Measurements from ENCODE around the gene KRT85. TPM values are rescaled to one million over a fixed set of nuclear protein-coding genes. Genes with fewer than 3 reads are reported as not detected.

Gene KRT85
- total RNA-seq, 1 donor from 2014 or later, result not detected

DNA sequence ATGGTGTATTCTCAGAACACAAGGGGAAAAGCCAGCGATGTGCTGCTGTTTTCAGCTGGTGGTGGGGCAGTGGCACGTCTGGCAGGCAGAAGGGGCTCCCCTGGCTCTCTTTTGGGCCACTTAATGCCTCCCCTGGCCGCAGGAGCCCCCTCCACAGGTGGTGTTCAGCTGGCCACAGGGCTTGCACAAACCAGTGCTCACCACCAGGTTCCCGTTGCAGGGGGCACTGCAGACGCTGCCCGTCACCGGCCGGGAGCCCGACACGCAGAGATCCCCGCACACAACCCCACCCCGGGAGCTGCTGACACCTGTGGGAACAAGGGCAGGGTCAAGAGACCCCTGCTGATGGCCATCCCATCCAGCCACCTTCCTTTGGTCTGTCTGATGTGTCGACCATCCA is 52.8 kb downstream of the KRT85 start:
- Histone ChIP-seq H2AFZ (ENCODE audit: low read depth, low read length) (no peak overlapping the region), H3K27me3 (ENCODE audit: insufficient read depth, low read length) (peaks cover 20% of the 10 kb centered on the region), H3K4me1 (ENCODE audit: insufficient read depth, low read length) (no peaks in the 10 kb centered on the region), H3K79me2 (ENCODE audit: insufficient read depth, low read length) (no peaks in the 10 kb centered on the region), H3K4me3 (ENCODE audit: insufficient read depth, low read depth, low read length) (no peak overlapping the region), H3K9ac (ENCODE audit: low read length) (no peak overlapping the region), H4K20me1 (ENCODE audit: insufficient read depth, low read length) (no peaks in the 10 kb centered on the region), H3K36me3 (ENCODE audit: insufficient read depth, low read length) (no peaks in the 10 kb centered on the region), H3K4me2 (ENCODE audit: low read length) (no peak overlapping the region), H3K27ac (ENCODE audit: low read depth, low read length) (no peak overlapping the region), H3K9me3 (ENCODE audit: insufficient read depth, low read depth, low read length) (no peaks in the 10 kb centered on the region)
- DNase-seq (ENCODE audit: low read depth), result no peak
- FAIRE-seq, result no peak
- Mint-ChIP-seq H3K27me3 (ENCODE audit: low read depth, unreplicated experiment) (peaks cover 87% of the 10 kb centered on the region), H3K4me1 (ENCODE audit: low read depth, unreplicated experiment) (peaks cover 3% of the 10 kb centered on the region), H3K36me3 (ENCODE audit: low read depth, unreplicated experiment) (no peaks in the 10 kb centered on the region), H3K27ac (ENCODE audit: unreplicated experiment) (no peak overlapping the region), H3K4me3 (ENCODE audit: unreplicated experiment) (no peak overlapping the region), H3K9me3 (ENCODE audit: unreplicated experiment) (no peaks in the 10 kb centered on the region)
- TF ChIP-seq EZH2 (IDR thresholded peaks at IDR 0.05; ENCODE audit: insufficient read depth, low read length), result no peak
- TF ChIP-seq, protein P1, sequence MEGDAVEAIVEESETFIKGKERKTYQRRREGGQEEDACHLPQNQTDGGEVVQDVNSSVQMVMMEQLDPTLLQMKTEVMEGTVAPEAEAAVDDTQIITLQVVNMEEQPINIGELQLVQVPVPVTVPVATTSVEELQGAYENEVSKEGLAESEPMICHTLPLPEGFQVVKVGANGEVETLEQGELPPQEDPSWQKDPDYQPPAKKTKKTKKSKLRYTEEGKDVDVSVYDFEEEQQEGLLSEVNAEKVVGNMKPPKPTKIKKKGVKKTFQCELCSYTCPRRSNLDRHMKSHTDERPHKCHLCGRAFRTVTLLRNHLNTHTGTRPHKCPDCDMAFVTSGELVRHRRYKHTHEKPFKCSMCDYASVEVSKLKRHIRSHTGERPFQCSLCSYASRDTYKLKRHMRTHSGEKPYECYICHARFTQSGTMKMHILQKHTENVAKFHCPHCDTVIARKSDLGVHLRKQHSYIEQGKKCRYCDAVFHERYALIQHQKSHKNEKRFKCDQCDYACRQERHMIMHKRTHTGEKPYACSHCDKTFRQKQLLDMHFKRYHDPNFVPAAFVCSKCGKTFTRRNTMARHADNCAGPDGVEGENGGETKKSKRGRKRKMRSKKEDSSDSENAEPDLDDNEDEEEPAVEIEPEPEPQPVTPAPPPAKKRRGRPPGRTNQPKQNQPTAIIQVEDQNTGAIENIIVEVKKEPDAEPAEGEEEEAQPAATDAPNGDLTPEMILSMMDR (IDR thresholded peaks at IDR 0.05; ENCODE audit: insufficient read depth, low read depth, low read length), result no peak

DNA sequence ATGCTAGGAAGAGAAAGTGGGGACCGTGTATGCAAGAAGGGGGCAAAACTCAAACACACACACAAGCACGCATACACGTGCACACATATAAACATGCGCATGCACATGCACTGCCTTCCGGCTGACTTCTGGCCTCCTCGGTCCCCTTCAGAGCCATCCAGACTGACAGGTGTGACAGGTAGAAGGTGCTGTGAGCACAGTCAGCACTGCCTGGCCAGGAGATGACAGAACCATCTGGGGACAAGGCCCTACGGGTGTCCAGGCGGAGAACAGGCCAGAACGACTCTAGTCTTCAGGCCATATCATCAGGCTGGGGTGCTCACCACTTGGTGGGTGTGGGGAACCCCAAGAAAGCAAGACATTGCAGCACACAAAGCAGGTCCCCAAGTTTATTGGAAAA is 53.4 kb downstream of the KRT85 start:
- peaks cover 22% of the 10 kb centered on the region for H3K27me3 ChIP-seq (ENCODE audit: insufficient read depth, low read length)
- peaks cover 3% of the 10 kb centered on the region for H3K4me1 Mint-ChIP-seq (ENCODE audit: low read depth, unreplicated experiment)
- DNase-seq (ENCODE audit: low read depth), result no peak

DNA sequence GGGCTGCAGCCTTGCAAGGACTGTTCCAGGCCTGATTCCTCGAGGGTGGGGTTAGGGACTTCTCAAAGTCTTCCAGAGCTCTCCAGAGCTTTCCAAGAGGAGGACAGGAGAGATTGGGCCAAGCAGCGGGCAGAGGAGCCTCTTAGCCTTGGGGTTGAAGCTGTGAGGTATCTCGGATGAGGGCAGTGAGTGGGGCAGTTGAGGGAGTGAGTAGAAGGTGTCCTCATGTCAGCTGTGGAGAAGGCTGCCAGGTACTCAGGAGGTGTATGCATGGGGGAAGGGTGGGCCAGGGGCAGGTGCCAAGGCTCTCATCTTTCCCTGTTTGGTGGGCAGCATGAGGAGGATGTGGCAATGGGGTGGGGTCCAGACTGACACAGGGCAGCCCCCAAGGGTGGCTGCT is 53.8 kb downstream of the KRT85 start:
- H3K4me3 ChIP-seq (ENCODE audit: insufficient read depth, low read depth, low read length), result no peak overlapping the region
- no peak overlapping the region for H3K4me2 ChIP-seq (ENCODE audit: low read length)
- H3K9me3 ChIP-seq (ENCODE audit: insufficient read depth, low read depth, low read length), result no peaks in the 10 kb centered on the region
- H3K4me3 Mint-ChIP-seq (ENCODE audit: unreplicated experiment), result no peak overlapping the region
- no peak overlapping the region for H3K9ac ChIP-seq (ENCODE audit: low read length)
- DNase-seq (ENCODE audit: low read depth), result no peak
- no peak for TF ChIP-seq EZH2 (IDR thresholded peaks at IDR 0.05; ENCODE audit: insufficient read depth, low read length)
- TF ChIP-seq, protein P1 (IDR thresholded peaks at IDR 0.05; ENCODE audit: insufficient read depth, low read depth, low read length), result no peak
- H3K27ac Mint-ChIP-seq (ENCODE audit: unreplicated experiment), result no peak overlapping the region
- H2AFZ ChIP-seq (ENCODE audit: low read depth, low read length), result no peak overlapping the region
- peaks cover under 1% of the 10 kb centered on the region for H3K4me1 ChIP-seq (ENCODE audit: insufficient read depth, low read length)
- H3K27me3 ChIP-seq (ENCODE audit: insufficient read depth, low read length), result peaks cover 23% of the 10 kb centered on the region
- FAIRE-seq, result no peak
- H3K36me3 Mint-ChIP-seq (ENCODE audit: low read depth, unreplicated experiment), result no peaks in the 10 kb centered on the region
- no peaks in the 10 kb centered on the region for H3K9me3 Mint-ChIP-seq (ENCODE audit: unreplicated experiment)
- peaks cover 87% of the 10 kb centered on the region for H3K27me3 Mint-ChIP-seq (ENCODE audit: low read depth, unreplicated experiment)
- no peaks in the 10 kb centered on the region for H4K20me1 ChIP-seq (ENCODE audit: insufficient read depth, low read length)
- H3K4me1 Mint-ChIP-seq (ENCODE audit: low read depth, unreplicated experiment), result peaks cover 5% of the 10 kb centered on the region
- H3K27ac ChIP-seq (ENCODE audit: low read depth, low read length), result no peak overlapping the region
- H3K79me2 ChIP-seq (ENCODE audit: insufficient read depth, low read length), result no peaks in the 10 kb centered on the region
- H3K36me3 ChIP-seq (ENCODE audit: insufficient read depth, low read length), result no peaks in the 10 kb centered on the region

More for the DNA sequence above, 53.4 kb downstream of the KRT85 start:
- H3K27ac ChIP-seq (ENCODE audit: low read depth, low read length), result no peak overlapping the region
- Mint-ChIP-seq H3K27ac (ENCODE audit: unreplicated experiment) (no peak overlapping the region), H3K36me3 (ENCODE audit: low read depth, unreplicated experiment) (no peaks in the 10 kb centered on the region), H3K4me3 (ENCODE audit: unreplicated experiment) (no peak overlapping the region), H3K27me3 (ENCODE audit: low read depth, unreplicated experiment) (peaks cover 87% of the 10 kb centered on the region), H3K9me3 (ENCODE audit: unreplicated experiment) (no peaks in the 10 kb centered on the region)
- no peaks in the 10 kb centered on the region for H3K79me2 ChIP-seq (ENCODE audit: insufficient read depth, low read length)
- no peak overlapping the region for H3K4me2 ChIP-seq (ENCODE audit: low read length)
- H3K4me1 ChIP-seq (ENCODE audit: insufficient read depth, low read length), result no peaks in the 10 kb centered on the region
- H3K9ac ChIP-seq (ENCODE audit: low read length), result no peak overlapping the region
- H3K9me3 ChIP-seq (ENCODE audit: insufficient read depth, low read depth, low read length), result no peaks in the 10 kb centered on the region
- no peak for FAIRE-seq
- H3K36me3 ChIP-seq (ENCODE audit: insufficient read depth, low read length), result no peaks in the 10 kb centered on the region
- H3K4me3 ChIP-seq (ENCODE audit: insufficient read depth, low read depth, low read length), result no peak overlapping the region
- no peaks in the 10 kb centered on the region for H4K20me1 ChIP-seq (ENCODE audit: insufficient read depth, low read length)
- H2AFZ ChIP-seq (ENCODE audit: low read depth, low read length), result no peak overlapping the region
- no peak for TF ChIP-seq EZH2 (IDR thresholded peaks at IDR 0.05; ENCODE audit: insufficient read depth, low read length)
- TF ChIP-seq, protein P1 (IDR thresholded peaks at IDR 0.05; ENCODE audit: insufficient read depth, low read depth, low read length), result no peak

All from astrocyte (in vitro differentiated cells and primary cell).